GM19455 (cell line): ENCODE measurements around the gene DAPK1.

Source experiments
- ATAC-seq: cut with Tn5 transposase; IDR thresholded peaks from one replicate; pipeline ENCODE4 v1.9.1; 2021; ENCODE audit not compliant: unreplicated experiment

Gene DAPK1

DNA sequence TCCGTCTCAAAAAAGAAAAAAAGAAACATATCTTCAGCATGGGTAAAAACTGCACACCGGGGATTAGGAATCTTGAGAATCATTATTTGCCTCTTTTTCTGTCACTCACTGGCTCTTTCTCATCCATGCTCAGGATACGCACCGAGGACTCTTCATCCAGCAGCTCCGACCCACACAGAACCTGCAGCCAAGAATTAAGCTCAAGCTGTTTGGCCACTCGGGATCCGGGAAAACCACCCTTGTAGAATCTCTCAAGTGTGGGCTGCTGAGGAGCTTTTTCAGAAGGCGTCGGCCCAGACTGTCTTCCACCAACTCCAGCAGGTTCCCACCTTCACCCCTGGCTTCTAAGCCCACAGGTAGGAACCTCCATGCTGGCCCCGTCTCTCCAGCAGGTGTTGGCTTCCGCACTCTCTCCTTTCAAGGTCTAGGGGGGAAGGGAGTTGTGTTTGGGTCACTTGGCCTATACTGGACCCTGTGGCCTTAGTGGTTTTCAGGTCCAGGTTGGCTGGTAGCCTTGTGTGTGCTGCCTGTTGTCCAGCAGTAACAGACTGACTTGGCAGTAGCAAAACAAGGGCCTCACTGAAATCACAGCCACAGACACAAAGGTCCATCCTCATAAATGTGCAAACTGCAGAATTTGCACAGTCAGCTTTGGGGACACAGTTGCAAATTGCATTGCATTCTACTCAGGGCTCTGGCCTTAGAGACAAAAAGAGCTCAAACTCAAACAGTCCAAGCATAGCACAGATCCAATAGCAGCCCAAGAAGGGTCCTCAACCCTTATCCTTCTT, 183.8 kb downstream of the DAPK1 start:
- ATAC-seq = no peak

GRCh38 chr9:87682085-87682484, 184.4 kb downstream of the DAPK1 start:
- ATAC-seq = no peak

GRCh38 chr9:87682618-87683017, 185.0 kb downstream of the DAPK1 start:
- no peak for ATAC-seq

DNA sequence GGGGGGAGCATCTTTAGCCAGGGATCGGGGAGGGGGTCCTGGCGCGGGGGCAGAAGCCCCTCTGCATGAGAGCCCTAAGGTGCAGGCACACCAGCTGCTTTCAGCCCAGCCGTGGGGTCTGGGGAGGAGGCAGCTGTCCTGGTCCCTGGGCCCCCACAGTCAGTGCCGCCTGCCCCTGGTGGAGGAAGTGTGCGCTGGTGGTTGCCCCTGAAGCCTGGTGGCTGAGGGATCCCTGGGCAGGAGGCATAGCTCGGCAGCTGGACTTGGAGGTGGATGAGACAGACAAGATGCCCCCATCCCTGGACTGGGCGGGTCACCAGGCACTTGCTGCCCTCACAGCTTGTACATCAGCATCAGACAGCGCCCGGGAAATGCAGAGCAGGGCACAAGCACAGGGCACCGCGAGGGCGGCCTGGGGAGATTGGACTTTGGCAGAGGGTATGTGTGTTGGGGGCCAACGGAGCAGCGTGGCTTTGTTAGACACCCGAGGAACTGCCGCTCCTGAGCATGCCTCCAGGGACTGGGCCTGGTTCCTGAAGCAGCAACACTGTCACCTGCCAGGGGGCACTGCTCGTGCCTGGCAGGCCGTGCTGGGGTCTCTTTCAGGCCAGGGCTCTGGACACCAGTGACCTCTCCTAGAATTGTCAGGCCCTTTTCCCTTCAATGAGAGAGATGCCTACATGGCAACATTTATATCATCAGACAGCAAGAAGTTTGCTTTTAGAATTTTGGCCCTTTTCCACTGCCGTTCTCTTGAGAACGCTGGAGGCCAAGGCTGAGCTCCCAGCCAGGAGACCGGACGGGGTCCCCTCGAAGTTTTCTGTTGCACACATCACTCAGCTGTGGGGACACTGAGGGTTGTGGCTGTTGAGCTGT, 186.3 kb downstream of the DAPK1 start:
- ATAC-seq = no peak

DNA sequence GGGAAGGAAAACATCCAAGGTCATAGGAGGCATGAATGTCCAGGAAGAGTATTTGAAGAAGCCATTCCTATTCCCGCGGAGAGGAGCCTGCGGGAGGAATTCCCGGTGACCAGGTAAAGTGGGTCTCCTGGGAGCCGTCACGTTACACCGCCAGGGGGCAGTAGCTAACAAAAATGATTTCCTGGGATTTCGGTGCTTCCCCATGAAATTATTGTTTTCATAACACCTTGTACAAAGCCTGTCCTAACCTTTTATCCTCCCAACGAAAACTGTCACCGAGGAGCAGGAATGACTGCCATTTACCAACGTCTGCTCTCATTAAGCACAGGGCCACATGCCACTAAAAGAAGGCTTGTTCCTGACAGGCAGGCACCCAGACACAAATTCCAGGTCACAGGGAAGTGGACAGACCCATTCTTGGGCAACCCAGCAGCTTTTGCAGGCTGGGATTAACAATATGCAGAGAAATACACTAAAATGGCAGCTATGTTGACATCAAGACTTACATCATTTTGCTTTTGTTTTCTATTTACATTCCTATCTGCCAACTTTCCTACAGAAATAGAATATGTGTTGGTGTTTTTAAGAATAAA, 187.1 kb downstream of the DAPK1 start:
- no peak for ATAC-seq

DNA sequence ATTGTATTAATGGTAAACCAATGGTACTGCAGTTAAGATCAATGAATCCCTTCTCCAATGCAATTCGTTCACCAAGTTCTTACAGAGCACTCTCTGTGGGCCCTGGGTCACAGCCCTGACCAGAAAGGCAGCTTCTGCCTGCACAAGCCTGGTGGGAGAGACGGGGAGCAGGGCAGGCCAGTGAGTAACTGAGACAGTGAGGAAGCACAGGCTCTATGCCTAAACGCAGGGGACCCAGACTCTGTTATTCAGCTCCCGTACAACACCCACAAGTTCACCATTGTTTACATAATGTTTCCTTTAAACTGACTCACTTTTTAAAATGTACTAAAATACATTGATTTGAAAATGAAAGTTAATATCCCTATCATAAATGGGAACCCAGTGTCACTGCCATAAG, 187.8 kb downstream of the DAPK1 start:
- no peak for ATAC-seq

DNA sequence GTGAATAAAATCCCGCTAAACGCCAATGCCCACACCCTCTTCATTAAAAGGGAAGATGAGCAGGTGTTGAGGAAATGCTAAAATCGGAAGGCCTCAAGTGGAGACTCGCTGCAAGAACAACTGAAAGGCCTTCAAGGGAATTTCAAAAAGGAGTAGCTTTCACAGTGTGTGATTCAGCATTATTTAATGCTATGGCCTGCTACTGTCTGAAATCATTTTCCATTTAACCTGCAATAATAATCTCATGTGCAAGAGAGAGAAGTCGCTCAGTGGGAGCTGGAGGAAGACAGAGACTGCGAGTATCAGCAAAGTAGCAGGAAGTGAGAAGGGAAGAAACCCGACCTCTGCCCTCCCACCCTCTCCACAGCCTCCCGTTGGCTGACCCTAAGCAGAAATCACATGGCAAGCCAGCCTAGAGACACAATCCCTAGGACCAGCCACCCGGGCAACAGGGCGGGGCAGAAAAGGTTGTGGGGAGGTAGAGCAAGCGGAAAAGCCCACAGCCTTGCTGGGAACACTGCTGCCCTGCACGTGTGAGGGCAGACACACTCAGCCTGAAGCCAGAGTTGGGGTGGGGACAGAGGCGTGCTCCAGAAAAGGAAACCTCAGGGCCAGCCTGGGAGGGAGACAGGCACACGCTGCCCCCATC, 188.3 kb downstream of the DAPK1 start:
- ATAC-seq = no peak

GRCh38 chr9:87686520-87687090, 188.9 kb downstream of the DAPK1 start:
- no peak for ATAC-seq

GRCh38 chr9:87687207-87687606, 189.5 kb downstream of the DAPK1 start:
- ATAC-seq = no peak

GRCh38 chr9:87694236-87694755, 196.6 kb downstream of the DAPK1 start:
- no peak for ATAC-seq

DNA sequence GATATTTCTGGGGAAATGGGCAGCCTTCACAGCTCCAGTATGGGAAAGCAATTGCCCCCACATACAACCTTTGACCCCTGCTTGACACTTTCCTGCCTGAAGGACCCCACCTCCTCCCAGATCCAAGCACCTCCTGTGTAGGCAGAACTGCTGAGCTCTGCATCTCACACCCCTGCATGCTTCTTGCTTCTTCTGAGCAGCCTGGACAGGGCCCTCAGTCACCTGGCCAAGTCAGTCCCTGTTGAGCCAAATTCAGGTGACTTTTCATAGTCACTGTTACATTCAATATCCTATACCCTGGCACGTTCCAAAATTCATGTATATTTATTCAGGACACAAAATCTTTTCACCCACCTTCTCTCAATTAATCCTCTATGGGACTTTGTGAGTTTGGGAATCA, 197.9 kb downstream of the DAPK1 start:
- ATAC-seq = no peak

GRCh38 chr9:87696641-87697040, 199.0 kb downstream of the DAPK1 start:
- no peak for ATAC-seq

GRCh38 chr9:87698069-87698809, 200.6 kb downstream of the DAPK1 start:
- ATAC-seq = no peak

GRCh38 chr9:87699835-87700234, 202.2 kb downstream of the DAPK1 start:
- ATAC-seq = no peak

- ATAC-seq = no peak
These were observed 203.8 kb downstream of the DAPK1 start for GRCh38 chr9:87701491-87701890.

- ATAC-seq = no peak
These were observed 204.3 kb downstream of the DAPK1 start for GRCh38 chr9:87701931-87702421.

- ATAC-seq = no peak
These were observed 205.3 kb downstream of the DAPK1 start for GRCh38 chr9:87702921-87703320.

GRCh38 chr9:87703636-87704276, 206.1 kb downstream of the DAPK1 start:
- ATAC-seq = no peak

GRCh38 chr9:87704342-87704741, 206.7 kb downstream of the DAPK1 start:
- ATAC-seq = no peak
